ENCODE results near the gene SOBP.

The SOBP gene

DNA sequence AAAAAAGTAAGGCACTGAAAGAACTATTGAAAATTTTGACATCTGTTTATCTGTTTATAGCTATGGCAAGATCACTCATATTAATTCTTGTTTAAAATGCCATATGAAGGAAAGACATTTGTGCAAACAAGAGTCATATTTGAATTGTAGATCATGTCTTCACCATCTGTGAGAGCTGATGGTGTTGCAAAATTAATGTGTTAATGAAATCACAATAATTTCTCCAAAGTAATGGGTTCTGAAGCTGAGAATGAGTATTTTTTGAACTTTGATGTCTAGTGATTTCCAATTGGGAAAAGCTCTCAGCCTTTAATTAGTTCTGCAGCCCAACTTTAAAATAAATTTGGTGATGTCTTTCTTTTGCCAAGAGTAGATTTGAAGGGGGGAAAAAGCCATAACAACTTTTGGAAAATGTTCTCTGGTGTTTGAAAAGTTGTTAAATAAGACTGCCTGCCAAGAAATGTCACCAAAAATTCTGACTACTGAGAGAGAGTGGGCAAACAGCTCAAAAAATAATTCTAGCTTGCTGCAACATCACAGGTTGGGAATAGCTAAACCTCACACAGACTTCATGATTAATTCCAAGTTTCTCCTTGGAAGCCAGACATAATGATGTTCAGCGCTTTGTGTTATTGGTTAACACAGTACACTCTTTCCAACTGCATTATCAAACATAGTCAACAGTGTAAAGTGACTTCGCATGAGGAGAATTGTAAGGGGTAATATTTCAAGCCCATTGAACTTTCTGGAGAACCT, 142.6 kb downstream of the SOBP start:
- no peak for DNase-seq (ENCODE audit: low read depth)
- H3K4me3 ChIP-seq (ENCODE audit: low read depth, low read length) = no peak overlapping the region
- TF ChIP-seq, protein P1, sequence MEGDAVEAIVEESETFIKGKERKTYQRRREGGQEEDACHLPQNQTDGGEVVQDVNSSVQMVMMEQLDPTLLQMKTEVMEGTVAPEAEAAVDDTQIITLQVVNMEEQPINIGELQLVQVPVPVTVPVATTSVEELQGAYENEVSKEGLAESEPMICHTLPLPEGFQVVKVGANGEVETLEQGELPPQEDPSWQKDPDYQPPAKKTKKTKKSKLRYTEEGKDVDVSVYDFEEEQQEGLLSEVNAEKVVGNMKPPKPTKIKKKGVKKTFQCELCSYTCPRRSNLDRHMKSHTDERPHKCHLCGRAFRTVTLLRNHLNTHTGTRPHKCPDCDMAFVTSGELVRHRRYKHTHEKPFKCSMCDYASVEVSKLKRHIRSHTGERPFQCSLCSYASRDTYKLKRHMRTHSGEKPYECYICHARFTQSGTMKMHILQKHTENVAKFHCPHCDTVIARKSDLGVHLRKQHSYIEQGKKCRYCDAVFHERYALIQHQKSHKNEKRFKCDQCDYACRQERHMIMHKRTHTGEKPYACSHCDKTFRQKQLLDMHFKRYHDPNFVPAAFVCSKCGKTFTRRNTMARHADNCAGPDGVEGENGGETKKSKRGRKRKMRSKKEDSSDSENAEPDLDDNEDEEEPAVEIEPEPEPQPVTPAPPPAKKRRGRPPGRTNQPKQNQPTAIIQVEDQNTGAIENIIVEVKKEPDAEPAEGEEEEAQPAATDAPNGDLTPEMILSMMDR (IDR thresholded peaks at IDR 0.05; ENCODE audit: insufficient read depth, low read depth, low read length, missing control alignments) = no peak

DNA sequence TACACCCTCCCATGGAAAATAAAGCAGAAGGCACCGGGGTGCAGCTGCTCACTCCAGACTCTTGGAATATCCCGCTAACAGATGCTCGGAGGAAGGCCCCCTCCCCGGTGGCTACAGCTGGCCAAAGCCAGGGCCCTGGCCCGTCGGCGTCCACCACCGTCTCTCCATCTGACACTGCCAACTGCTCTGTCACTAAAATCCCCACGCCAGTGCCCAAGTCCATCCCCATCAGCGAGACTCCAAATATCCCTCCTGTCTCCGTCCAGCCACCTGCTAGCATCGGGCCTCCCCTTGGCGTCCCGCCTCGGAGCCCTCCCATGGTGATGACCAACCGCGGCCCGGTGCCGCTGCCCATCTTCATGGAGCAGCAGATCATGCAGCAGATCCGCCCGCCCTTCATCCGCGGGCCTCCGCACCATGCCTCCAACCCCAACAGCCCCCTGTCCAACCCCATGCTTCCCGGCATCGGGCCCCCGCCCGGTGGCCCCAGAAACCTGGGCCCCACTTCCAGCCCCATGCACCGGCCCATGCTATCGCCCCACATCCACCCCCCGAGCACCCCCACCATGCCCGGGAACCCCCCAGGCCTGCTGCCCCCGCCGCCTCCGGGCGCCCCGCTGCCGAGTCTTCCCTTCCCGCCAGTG, 143.9 kb downstream of the SOBP start:
- no peak for DNase-seq (ENCODE audit: low read depth)
- H3K4me3 ChIP-seq (ENCODE audit: low read depth, low read length) = no peak overlapping the region
- TF ChIP-seq, protein P1 (IDR thresholded peaks at IDR 0.05; ENCODE audit: insufficient read depth, low read depth, low read length, missing control alignments) = no peak

DNA sequence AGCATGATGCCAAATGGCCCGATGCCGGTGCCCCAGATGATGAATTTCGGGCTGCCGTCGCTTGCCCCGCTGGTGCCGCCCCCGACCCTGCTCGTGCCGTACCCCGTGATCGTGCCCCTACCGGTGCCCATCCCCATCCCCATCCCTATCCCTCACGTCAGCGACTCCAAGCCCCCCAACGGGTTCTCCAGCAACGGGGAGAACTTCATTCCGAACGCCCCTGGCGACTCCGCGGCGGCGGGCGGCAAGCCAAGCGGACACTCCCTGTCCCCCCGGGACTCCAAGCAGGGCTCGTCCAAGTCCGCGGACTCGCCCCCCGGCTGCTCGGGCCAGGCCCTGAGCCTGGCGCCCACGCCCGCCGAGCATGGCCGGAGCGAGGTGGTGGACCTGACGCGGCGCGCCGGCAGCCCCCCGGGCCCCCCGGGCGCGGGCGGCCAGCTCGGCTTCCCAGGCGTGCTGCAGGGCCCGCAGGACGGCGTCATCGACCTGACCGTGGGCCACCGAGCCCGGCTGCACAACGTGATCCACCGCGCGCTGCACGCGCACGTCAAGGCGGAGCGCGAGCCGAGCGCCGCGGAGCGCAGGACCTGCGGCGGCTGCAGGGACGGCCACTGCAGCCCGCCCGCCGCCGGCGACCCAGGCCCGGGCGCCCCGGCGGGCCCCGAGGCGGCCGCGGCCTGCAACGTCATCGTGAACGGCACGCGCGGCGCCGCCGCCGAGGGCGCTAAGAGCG, 144.6 kb downstream of the SOBP start:
- TF ChIP-seq, protein P1 (IDR thresholded peaks at IDR 0.05; ENCODE audit: insufficient read depth, low read depth, low read length, missing control alignments) = no peak
- DNase-seq (ENCODE audit: low read depth) = no peak
- H3K4me3 ChIP-seq (ENCODE audit: low read depth, low read length) = no peak overlapping the region

DNA sequence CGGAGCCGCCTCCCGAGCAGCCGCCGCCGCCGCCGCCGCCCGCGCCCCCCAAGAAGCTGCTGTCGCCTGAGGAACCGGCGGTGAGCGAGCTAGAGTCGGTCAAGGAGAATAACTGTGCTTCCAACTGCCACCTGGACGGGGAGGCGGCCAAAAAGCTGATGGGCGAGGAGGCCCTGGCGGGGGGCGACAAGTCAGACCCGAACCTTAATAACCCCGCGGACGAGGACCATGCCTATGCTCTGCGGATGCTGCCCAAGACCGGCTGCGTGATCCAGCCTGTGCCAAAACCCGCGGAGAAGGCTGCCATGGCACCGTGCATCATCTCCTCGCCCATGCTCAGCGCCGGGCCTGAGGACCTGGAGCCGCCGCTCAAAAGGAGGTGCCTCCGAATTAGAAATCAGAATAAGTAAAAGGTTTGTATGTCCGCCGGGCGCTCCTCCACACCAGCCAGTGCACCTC, 145.2 kb downstream of the SOBP start:
- TF ChIP-seq, protein P1 (IDR thresholded peaks at IDR 0.05; ENCODE audit: insufficient read depth, low read depth, low read length, missing control alignments) = no peak
- H3K4me3 ChIP-seq (ENCODE audit: low read depth, low read length) = no peak overlapping the region
- DNase-seq (ENCODE audit: low read depth) = no peak

DNA sequence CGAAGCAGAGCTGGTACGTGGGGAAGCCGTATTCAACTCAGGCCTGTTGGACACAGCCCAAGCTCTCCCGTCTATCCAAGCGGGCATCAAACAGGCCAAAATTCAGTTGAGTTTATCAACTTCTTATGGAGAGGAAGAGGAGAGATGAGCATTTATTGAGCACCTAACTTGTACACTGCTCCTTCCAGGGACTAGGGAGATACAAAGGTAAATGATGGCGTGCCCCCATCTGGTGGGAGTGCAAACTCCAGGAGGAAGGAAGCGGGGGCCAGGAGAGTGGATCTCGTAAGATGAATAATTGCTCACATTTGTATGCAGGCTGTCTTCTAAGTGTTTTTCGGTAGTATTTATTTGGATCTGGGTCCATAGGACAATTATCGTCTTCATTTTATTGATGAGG, 146.6 kb downstream of the SOBP start:
- no peak for DNase-seq (ENCODE audit: low read depth)
- no peak overlapping the region for H3K4me3 ChIP-seq (ENCODE audit: low read depth, low read length)
- TF ChIP-seq, protein P1 (IDR thresholded peaks at IDR 0.05; ENCODE audit: insufficient read depth, low read depth, low read length, missing control alignments) = no peak

DNA sequence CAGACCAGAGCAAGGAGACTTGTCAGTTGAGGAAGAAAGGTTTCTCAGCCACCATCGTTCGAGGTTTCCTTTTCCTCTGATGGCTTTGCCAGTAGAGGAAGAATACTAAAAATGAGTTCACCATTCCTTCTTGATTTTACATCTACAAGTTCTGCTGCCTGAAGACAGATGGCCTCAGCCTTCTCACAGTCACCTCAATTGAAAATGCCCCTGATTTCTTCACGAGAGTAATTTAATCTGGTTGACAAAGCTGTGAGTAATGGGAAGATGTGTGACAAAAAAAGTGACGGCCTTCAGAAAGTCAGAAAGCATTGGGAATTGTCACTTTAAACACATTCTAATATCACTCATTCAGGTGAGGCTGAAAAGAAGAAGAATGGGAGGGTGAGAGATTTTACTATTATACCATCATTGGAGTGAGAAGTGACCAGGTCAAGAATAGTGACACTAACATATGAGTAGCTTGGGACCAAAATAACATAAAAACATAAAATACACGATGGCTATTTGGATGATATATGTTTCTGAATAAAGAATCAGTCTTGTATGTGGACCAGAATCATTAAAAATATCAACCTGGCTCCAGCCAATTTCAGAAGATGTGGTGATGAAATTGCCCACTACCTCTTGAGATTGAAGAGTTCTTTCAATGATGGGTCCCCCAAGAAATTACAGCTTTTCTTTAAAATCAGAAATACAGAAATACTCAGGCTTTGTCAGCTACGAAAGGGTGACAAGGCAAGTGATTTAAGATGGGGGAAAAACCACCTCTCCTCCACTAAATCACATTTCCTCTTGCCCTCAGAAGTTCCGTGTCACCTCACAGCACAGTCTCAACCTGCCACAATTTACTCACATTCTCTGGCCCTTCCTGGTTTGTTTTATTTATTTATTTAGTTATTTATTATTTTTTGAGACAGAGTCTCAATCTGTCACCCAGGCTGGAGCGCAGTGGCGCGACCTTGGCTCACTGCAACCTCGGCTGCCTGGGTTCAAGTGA, 147.7 kb downstream of the SOBP start:
- no peak for DNase-seq (ENCODE audit: low read depth)
- TF ChIP-seq, protein P1 (IDR thresholded peaks at IDR 0.05; ENCODE audit: insufficient read depth, low read depth, low read length, missing control alignments) = no peak
- no peak overlapping the region for H3K4me3 ChIP-seq (ENCODE audit: low read depth, low read length)
